Peyer's patch (tissue), 4 donors: ENCODE measurements around the gene FRMD5. TPM values are rescaled to one million over a fixed set of nuclear protein-coding genes. Genes with fewer than 3 reads are reported as not detected.
"Not testable (repeated sequence)": the region's sequence is repeated elsewhere in the genome, so short reads cannot be mapped to it uniquely, and the experiment has no call there.

Source experiments
- DNase-seq, 3 donors: peaks; one replicate each; pipeline ENCODE4 v3.0.0-alpha.2; 2017 to 2019
- H3K27ac ChIP-seq, 4 donors: fragments of 200-600 bp; sonication (generic); one replicate each; pipeline ENCODE4 v1.5.1; 2016 to 2019
- H3K27me3 ChIP-seq, 2 donors: fragments of 200-600 bp; sonication (generic); one replicate each; pipeline ENCODE4 v1.5.1; 2019
- H3K36me3 ChIP-seq, 3 donors: fragments of 200-600 bp; sonication (generic); one replicate each; pipeline ENCODE4 v1.5.1; 2016 to 2019
- H3K4me1 ChIP-seq, 4 donors: fragments of 200-600 bp; sonication (generic); one replicate each; pipeline ENCODE4 v1.5.1; 2016 to 2019
- H3K4me3 ChIP-seq, 4 donors: fragments of 200-600 bp; sonication (generic); 1 replicate in 3 of 4; 2 replicates in 1 of 4; pipeline ENCODE4 v1.5.1; 2016 to 2019; ENCODE audit warnings: mild to moderate bottlenecking in 1 of 4
- H3K9me3 ChIP-seq, 4 donors: fragments of 200-600 bp; sonication (generic); one replicate each; pipeline ENCODE4 v1.5.1; 2016 to 2019; ENCODE audit warnings: mild to moderate bottlenecking in 1 of 4
- POLR2A ChIP-seq, 2 donors: fragments of 450-650 bp; IDR thresholded peaks; one replicate each; pipeline ENCODE4 v1.5.1; 2017; ENCODE audit warnings: antibody characterized with exemption in 2 of 2, mild to moderate bottlenecking in 2 of 2, moderate library complexity in 2 of 2
- total RNA-seq, 4 donors: library from RNA; depleted of rRNA; stranded (reverse); fragments of >200 nt; gene quantifications; one replicate each; pipeline ENCODE4 v1.1.0, GENCODE V29; 2016
- TF ChIP-seq, protein P1 (sequence below), 6 experiments: fragments of 450-650 bp in 4 of 6; fragments of 200-600 bp in 2 of 6; sonication (generic) in 1 of 6; IDR thresholded peaks; one replicate each; pipeline ENCODE4 v1.5.1; 2017 to 2019; ENCODE audit warnings: antibody characterized with exemption in 6 of 6, mild to moderate bottlenecking in 3 of 6, moderate library complexity in 1 of 6

Gene FRMD5
- total RNA-seq, 4 donors from 2014 or later: 0.54 to 5.0 (median 0.57) TPM; not detected in 1

DNA sequence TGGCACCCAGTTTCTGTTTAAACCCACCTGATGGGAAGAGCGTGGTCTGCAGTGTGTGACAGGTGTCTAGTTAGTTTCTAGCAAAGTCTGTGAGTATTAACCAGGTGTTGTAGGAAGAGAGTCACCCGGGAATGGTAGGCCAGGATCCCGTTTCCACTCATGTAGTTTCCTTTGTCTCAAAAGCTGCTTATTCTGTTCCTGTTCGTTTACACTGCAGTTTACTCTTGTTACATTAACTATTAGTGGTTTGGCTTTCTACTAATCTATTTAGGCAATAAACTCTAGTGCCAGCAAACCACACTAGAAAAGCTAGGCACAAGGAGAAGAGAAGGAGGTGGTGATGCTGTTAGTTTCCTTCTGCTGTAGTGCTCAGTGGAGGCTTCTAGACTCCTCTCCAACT lies 335.5 kb downstream of the FRMD5 start:
- Histone ChIP-seq H3K27me3 (no peaks in the 10 kb centered on the region), H3K4me3 (no peak overlapping the region), H3K4me1 (no peaks in the 10 kb centered on the region), H3K27ac (no peak overlapping the region), H3K9me3 (no peaks in the 10 kb centered on the region), H3K36me3 (peaks cover 0 to 17% (median 0%) of the 10 kb centered on the region in 3 donors)
- DNase-seq: no peak
- TF ChIP-seq, protein P1, sequence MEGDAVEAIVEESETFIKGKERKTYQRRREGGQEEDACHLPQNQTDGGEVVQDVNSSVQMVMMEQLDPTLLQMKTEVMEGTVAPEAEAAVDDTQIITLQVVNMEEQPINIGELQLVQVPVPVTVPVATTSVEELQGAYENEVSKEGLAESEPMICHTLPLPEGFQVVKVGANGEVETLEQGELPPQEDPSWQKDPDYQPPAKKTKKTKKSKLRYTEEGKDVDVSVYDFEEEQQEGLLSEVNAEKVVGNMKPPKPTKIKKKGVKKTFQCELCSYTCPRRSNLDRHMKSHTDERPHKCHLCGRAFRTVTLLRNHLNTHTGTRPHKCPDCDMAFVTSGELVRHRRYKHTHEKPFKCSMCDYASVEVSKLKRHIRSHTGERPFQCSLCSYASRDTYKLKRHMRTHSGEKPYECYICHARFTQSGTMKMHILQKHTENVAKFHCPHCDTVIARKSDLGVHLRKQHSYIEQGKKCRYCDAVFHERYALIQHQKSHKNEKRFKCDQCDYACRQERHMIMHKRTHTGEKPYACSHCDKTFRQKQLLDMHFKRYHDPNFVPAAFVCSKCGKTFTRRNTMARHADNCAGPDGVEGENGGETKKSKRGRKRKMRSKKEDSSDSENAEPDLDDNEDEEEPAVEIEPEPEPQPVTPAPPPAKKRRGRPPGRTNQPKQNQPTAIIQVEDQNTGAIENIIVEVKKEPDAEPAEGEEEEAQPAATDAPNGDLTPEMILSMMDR (IDR thresholded peaks at IDR 0.05): no peak
- no peak for TF ChIP-seq POLR2A (IDR thresholded peaks at IDR 0.05)

DNA sequence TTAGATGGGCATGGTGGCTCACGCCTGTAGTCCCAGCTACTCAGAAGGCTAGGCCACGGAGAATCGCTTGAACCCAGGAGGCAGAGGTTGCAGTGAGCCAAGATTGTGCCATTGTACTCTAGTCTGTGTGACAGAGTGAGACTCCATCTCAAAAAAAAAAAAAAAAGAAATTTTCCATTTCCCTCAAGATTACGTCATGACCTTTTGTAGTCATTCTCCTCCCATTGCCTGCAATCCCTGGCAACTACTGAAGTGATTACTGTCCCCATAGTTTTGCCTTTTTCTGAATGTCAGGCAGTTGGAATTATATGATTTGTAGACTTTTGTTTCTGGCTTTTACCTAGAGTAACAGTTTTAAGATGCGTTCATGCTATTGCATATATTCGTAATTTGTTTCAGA lies 340.3 kb downstream of the FRMD5 start:
- DNase-seq: no peak
- Histone ChIP-seq H3K27ac (no peak overlapping the region), H3K27me3 (no peaks in the 10 kb centered on the region), H3K9me3 (no peaks in the 10 kb centered on the region), H3K4me1 (no peaks in the 10 kb centered on the region), H3K36me3 (peaks cover 0 to 23% (median 0%) of the 10 kb centered on the region in 3 donors), H3K4me3 (no peak overlapping the region)
- no peak for TF ChIP-seq POLR2A (IDR thresholded peaks at IDR 0.05)
- TF ChIP-seq, protein P1 (IDR thresholded peaks at IDR 0.05): no peak

DNA sequence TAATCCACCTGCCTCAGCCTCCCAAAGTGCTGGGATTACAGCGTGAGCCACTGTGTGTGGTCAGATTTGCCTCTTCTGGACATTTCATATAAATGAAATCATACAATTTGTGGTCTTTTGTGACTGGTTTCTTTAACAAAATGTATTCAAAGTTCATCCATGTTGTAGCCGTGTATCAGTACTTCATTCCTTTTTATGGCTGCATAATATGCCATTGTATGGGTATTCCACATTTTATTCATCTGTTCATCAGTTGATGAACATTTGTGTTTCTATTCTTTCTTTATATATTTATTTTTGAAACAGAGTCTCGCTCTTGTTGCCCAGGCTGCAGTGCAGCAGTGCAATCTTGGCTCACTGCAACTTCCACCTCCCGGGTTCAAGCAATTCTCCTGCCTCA lies 342.5 kb downstream of the FRMD5 start:
- TF ChIP-seq POLR2A (IDR thresholded peaks at IDR 0.05): no peak
- TF ChIP-seq, protein P1 (IDR thresholded peaks at IDR 0.05): no peak
- Histone ChIP-seq H3K27me3 (no peaks in the 10 kb centered on the region), H3K36me3 (peaks cover 0 to 11% (median 0%) of the 10 kb centered on the region in 3 donors)

DNA sequence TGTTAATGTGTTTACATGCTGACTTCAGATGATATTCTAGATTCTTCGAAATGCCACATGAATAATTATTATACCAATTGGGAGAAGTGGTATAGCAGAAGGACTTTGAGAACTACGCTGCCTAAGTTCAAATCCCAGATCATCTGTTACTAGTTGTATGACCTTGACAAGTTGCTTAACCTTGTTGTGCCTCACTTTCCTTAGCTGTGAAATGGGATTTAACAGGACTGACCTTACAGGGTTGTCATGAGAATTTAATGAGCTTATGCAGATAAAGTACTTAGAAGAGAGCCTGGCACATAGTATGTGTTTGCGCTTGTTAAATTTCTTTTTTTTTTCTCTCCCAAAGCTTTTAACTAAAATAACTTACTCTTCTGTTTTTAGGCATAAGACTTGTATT lies 343.8 kb downstream of the FRMD5 start:
- Histone ChIP-seq H3K4me3 (no peak overlapping the region), H3K36me3 (peaks cover 0 to 15% (median 0%) of the 10 kb centered on the region in 3 donors), H3K4me1 (no peaks in the 10 kb centered on the region), H3K27ac (no peak overlapping the region), H3K27me3 (no peaks in the 10 kb centered on the region), H3K9me3 (no peaks in the 10 kb centered on the region)
- no peak for DNase-seq
- TF ChIP-seq, protein P1 (IDR thresholded peaks at IDR 0.05): no peak
- TF ChIP-seq POLR2A (IDR thresholded peaks at IDR 0.05): no peak

More for the DNA sequence above, 342.5 kb downstream of the FRMD5 start:
- Histone ChIP-seq H3K27ac (no peak overlapping the region), H3K9me3 (no peaks in the 10 kb centered on the region), H3K4me1 (no peaks in the 10 kb centered on the region), H3K4me3 (no peak overlapping the region)
- no peak for DNase-seq

DNA sequence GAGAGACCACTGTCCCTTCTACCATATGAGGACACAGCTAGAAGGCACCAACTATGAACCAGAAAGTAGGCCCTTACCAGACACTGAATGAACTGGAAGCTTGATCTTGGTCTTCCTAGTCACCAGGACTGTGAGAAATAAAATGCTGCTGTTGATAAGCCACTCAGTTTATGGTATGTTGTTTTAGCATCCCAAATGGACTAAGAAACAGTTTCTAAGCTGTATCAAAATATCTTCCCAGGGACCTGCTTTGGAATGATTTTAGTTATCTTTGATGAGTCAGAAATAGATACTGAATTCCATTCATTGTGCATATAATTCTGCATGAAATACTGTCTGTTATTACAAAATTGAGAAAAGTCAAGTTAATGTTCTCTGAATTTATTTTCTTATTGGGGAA lies 349.6 kb downstream of the FRMD5 start:
- H3K36me3 ChIP-seq: peaks cover 0 to 9% (median 0%) of the 10 kb centered on the region in 3 donors
- H3K4me1 ChIP-seq: no peaks in the 10 kb centered on the region
- no peak overlapping the region for H3K27ac ChIP-seq
- H3K27me3 ChIP-seq: no peaks in the 10 kb centered on the region
- DNase-seq: no peak
- TF ChIP-seq, protein P1 (IDR thresholded peaks at IDR 0.05): no peak
- TF ChIP-seq POLR2A (IDR thresholded peaks at IDR 0.05): no peak
- no peak overlapping the region for H3K4me3 ChIP-seq
- no peaks in the 10 kb centered on the region for H3K9me3 ChIP-seq

DNA sequence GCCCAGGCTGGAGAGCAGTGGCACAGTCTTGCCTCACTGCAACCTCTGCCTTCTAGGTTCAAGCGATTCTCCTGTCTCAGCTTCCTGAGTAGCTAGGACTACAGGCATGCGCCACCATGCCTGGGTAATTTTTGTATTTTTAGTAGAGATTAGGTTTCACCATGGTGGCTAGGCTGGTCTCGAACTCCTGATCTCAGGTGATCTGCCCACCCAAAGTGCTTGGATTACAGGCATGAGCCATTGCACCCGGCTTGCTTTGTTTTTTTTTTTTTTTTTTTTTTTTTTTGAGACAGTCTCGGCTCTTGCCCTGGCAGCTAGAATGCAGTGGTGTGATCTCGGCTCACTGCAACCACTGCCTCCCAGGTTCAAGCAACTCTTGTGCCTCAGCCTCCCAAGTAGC lies 362.6 kb downstream of the FRMD5 start:
- H3K27ac ChIP-seq, DNase-seq, H3K27me3 ChIP-seq, H3K4me3 ChIP-seq, H3K36me3 ChIP-seq, H3K9me3 ChIP-seq: not testable (repeated sequence)
- peaks cover 0 to 15% (median 6%) of the 10 kb centered on the region in 4 donors for H3K4me1 ChIP-seq

DNA sequence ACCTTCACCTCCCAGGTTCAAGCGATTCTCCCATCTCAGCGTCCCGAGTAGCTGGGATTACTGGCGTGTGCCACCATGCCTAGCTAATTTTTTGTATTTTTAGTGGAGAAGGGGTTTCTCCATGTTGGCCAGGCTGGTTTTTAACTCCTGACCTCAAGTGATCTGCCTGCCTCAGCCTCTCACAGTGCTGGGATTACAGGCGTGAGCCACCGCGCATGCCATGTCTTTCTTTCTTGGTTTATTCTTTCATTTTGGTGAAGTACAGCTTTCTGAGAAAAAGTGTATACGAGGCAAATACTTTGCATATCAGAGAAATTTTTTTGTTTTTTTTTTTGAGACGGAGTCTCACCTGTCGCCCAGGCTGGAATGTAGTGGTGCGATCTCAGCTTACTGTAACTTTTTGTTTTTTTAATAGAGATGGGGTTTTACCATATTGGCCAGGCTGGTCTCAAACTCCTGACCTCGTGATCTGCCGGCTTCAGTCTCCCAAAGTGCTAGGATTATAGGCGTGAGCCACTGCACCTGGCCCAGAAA lies 363.5 kb downstream of the FRMD5 start:
- not testable (repeated sequence) for H3K4me3 ChIP-seq, H3K36me3 ChIP-seq, H3K9me3 ChIP-seq, H3K27me3 ChIP-seq, H3K27ac ChIP-seq, DNase-seq
- peaks cover 0 to 22% (median 6%) of the 10 kb centered on the region in 4 donors for H3K4me1 ChIP-seq

DNA sequence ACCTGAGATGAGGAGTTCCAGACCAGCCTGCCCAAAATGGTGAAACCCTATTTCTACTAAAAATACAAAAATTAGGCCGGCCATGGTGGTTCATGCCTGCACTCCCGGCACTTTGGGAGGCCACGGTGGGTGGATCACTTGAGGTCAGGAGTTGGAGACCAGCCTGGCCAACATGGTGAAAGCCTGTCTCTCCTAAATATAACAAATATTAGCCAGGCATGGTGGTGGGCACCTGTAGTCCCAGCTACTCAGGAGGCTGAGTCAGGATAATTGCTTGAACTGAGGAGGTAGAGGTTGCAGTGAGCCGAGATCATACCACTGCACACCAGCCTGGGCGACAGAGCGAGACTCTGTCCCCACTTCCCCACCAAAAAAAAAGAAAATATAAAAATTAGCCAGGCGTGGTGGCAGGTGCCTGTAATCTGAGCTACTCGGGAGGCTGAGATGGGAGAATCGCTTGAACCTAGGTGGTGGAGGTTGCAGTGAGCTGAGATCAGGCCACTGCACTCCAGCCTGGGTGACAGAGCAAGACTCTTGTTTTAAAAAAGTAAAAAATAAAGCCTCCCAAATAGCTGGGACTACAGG lies 364.3 kb downstream of the FRMD5 start:
- not testable (repeated sequence) for H3K9me3 ChIP-seq, H3K27me3 ChIP-seq, H3K4me3 ChIP-seq, DNase-seq, H3K27ac ChIP-seq, H3K36me3 ChIP-seq
- H3K4me1 ChIP-seq: peaks cover 0 to 30% (median 6%) of the 10 kb centered on the region in 4 donors

DNA sequence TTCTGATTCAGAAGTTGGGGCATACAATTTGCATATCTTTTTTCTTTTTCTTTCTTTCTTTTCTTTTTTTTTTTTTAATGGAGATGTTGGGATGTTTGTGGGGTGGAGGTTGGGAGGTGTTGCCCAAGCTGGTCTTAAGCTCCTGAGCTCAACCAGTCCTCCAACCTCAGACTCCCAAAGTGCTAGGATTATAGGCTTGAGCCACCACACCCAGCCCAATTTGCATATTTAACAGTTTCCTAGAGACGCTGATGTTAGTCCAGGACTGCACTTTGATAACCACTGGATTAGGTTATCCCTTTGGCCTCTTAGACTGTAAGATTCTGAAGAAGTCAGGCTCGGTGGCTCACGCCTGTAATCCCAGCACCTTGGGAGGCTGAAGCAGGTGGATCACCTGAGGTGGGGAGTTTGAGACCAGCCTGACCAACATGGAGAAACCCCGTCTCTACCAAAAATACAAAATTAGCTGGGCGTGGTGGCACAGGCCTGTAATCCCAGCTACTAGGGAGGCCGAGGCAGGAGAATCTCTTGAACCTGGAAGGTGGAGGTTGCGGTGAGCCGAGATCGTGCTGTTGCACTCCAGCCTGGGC lies 365.0 kb downstream of the FRMD5 start:
- H3K4me1 ChIP-seq: peaks cover 0 to 31% (median 6%) of the 10 kb centered on the region in 4 donors
- DNase-seq, H3K4me3 ChIP-seq, H3K9me3 ChIP-seq, H3K36me3 ChIP-seq, H3K27ac ChIP-seq, H3K27me3 ChIP-seq: not testable (repeated sequence)
